Stimulated activated naive CD8-positive, alpha-beta T cell treated with anti-CD3 and anti-CD28 coated beads, Interleukin-15, Interleukin-2, amounts not matched to agents 100 ng/mL and 50 ng/mL, for 24 hours (primary cell): Measurements from ENCODE around the gene TMEM222.
"Not testable (repeated sequence)": the region's sequence is repeated elsewhere in the genome, so short reads cannot be mapped to it uniquely, and the experiment has no call there.

Experiments
- H3K27ac Mint-ChIP-seq: one replicate; pipeline ENCODE4 v1.8.0; 2021; ENCODE audit warnings: mild to moderate bottlenecking, mixed read lengths
- H3K27me3 Mint-ChIP-seq: one replicate; pipeline ENCODE4 v1.8.0; 2021; ENCODE audit warnings: mixed read lengths
- H3K36me3 Mint-ChIP-seq: one replicate; pipeline ENCODE4 v1.8.0; 2021; ENCODE audit warnings: low read depth, mixed read lengths
- H3K4me1 Mint-ChIP-seq: one replicate; pipeline ENCODE4 v1.8.0; 2021; ENCODE audit warnings: low read depth, mixed read lengths
- H3K4me3 Mint-ChIP-seq: one replicate; pipeline ENCODE4 v1.8.0; 2021; ENCODE audit warnings: mild to moderate bottlenecking, mixed read lengths
- H3K9me3 Mint-ChIP-seq: one replicate; pipeline ENCODE4 v1.8.0; 2021; ENCODE audit warnings: mixed read lengths

The TMEM222 gene

GRCh38 chr1:27321813-27322568 lies at the start of gene TMEM222:
Gene TMEM222 (plus strand): TSS chr1:27322163. CDS start chr1:27322198, 35 bp downstream.
- Mint-ChIP-seq H3K27ac (peak within 1 kb of the TSS; percentile 94), H3K27me3 (no peaks in the 10 kb centered on the region), H3K4me1 (peaks cover 44% of the 10 kb centered on the region), H3K36me3 (peaks cover 29% of the 10 kb centered on the region), H3K4me3 (peak within 1 kb of the TSS; percentile 96), H3K9me3 (no peaks in the 10 kb centered on the region)

GRCh38 chr1:27274204-27274603 lies 47.8 kb upstream of the TMEM222 start:
- Mint-ChIP-seq H3K4me1 (peaks cover 11% of the 10 kb centered on the region), H3K27ac (no peak overlapping the region), H3K4me3 (no peak overlapping the region), H3K36me3 (peaks cover 31% of the 10 kb centered on the region), H3K9me3 (peaks cover 4% of the 10 kb centered on the region), H3K27me3 (no peaks in the 10 kb centered on the region)

- peaks cover 24% of the 10 kb centered on the region for H3K36me3 Mint-ChIP-seq
- H3K4me3 Mint-ChIP-seq, result no peak overlapping the region
- no peaks in the 10 kb centered on the region for H3K27me3 Mint-ChIP-seq
- peaks cover 11% of the 10 kb centered on the region for H3K4me1 Mint-ChIP-seq
- H3K27ac Mint-ChIP-seq, result no peak overlapping the region
- peaks cover 4% of the 10 kb centered on the region for H3K9me3 Mint-ChIP-seq
Observed at GRCh38 chr1:27275696-27276095, 46.3 kb upstream of the TMEM222 start.

GRCh38 chr1:27284425-27285273 lies 37.3 kb upstream of the TMEM222 start:
- H3K4me1 Mint-ChIP-seq, result no peaks in the 10 kb centered on the region
- H3K27me3 Mint-ChIP-seq, result no peaks in the 10 kb centered on the region
- H3K36me3 Mint-ChIP-seq, result peaks cover 13% of the 10 kb centered on the region
- no peak overlapping the region for H3K4me3 Mint-ChIP-seq
- no peaks in the 10 kb centered on the region for H3K9me3 Mint-ChIP-seq
- H3K27ac Mint-ChIP-seq, result no peak overlapping the region

GRCh38 chr1:27285274-27285660 lies 36.7 kb upstream of the TMEM222 start:
- Mint-ChIP-seq H3K27ac (no peak overlapping the region), H3K4me1 (no peaks in the 10 kb centered on the region), H3K4me3 (no peak overlapping the region), H3K36me3 (peaks cover 13% of the 10 kb centered on the region), H3K9me3 (no peaks in the 10 kb centered on the region), H3K27me3 (no peaks in the 10 kb centered on the region)

- not testable (repeated sequence) for H3K9me3 Mint-ChIP-seq, H3K4me1 Mint-ChIP-seq, H3K4me3 Mint-ChIP-seq, H3K27ac Mint-ChIP-seq, H3K27me3 Mint-ChIP-seq
- peaks cover 13% of the 10 kb centered on the region for H3K36me3 Mint-ChIP-seq
Observed at GRCh38 chr1:27285821-27286220, 36.1 kb upstream of the TMEM222 start.

- not testable (repeated sequence) for H3K27me3 Mint-ChIP-seq, H3K9me3 Mint-ChIP-seq, H3K4me1 Mint-ChIP-seq, H3K4me3 Mint-ChIP-seq, H3K27ac Mint-ChIP-seq
- H3K36me3 Mint-ChIP-seq, result peaks cover 14% of the 10 kb centered on the region
Observed at GRCh38 chr1:27289125-27289524, 32.8 kb upstream of the TMEM222 start.

- Mint-ChIP-seq H3K36me3 (peaks cover 14% of the 10 kb centered on the region), H3K27ac (no peak overlapping the region), H3K9me3 (no peaks in the 10 kb centered on the region), H3K27me3 (no peaks in the 10 kb centered on the region), H3K4me3 (no peak overlapping the region), H3K4me1 (no peaks in the 10 kb centered on the region)
Observed at GRCh38 chr1:27290581-27290980, 31.4 kb upstream of the TMEM222 start.

GRCh38 chr1:27292106-27292505 lies 29.9 kb upstream of the TMEM222 start:
- Mint-ChIP-seq H3K27me3 (no peaks in the 10 kb centered on the region), H3K4me3 (no peak overlapping the region), H3K4me1 (no peaks in the 10 kb centered on the region), H3K9me3 (no peaks in the 10 kb centered on the region), H3K36me3 (peaks cover 14% of the 10 kb centered on the region), H3K27ac (no peak overlapping the region)

GRCh38 chr1:27293915-27294314 lies 28.0 kb upstream of the TMEM222 start:
- Mint-ChIP-seq H3K27ac (no peak overlapping the region), H3K4me1 (no peaks in the 10 kb centered on the region), H3K27me3 (no peaks in the 10 kb centered on the region), H3K36me3 (peaks cover 7% of the 10 kb centered on the region), H3K9me3 (no peaks in the 10 kb centered on the region), H3K4me3 (no peak overlapping the region)

- no peak overlapping the region for H3K4me3 Mint-ChIP-seq
- H3K9me3 Mint-ChIP-seq, result no peaks in the 10 kb centered on the region
- no peak overlapping the region for H3K27ac Mint-ChIP-seq
- peaks cover 5% of the 10 kb centered on the region for H3K36me3 Mint-ChIP-seq
- H3K4me1 Mint-ChIP-seq, result no peaks in the 10 kb centered on the region
- no peaks in the 10 kb centered on the region for H3K27me3 Mint-ChIP-seq
Observed at GRCh38 chr1:27296773-27297291, 25.1 kb upstream of the TMEM222 start.

- Mint-ChIP-seq H3K4me3 (no peak overlapping the region), H3K4me1 (no peaks in the 10 kb centered on the region), H3K36me3 (no peaks in the 10 kb centered on the region), H3K27ac (no peak overlapping the region), H3K9me3 (no peaks in the 10 kb centered on the region), H3K27me3 (no peaks in the 10 kb centered on the region)
Observed at GRCh38 chr1:27297903-27298302, 24.1 kb upstream of the TMEM222 start.

- no peaks in the 10 kb centered on the region for H3K36me3 Mint-ChIP-seq
- H3K27ac Mint-ChIP-seq, result no peak overlapping the region
- no peaks in the 10 kb centered on the region for H3K9me3 Mint-ChIP-seq
- no peaks in the 10 kb centered on the region for H3K27me3 Mint-ChIP-seq
- H3K4me1 Mint-ChIP-seq, result no peaks in the 10 kb centered on the region
- H3K4me3 Mint-ChIP-seq, result no peak overlapping the region
Observed at GRCh38 chr1:27298632-27299384, 23.2 kb upstream of the TMEM222 start.

- no peaks in the 10 kb centered on the region for H3K27me3 Mint-ChIP-seq
- no peak overlapping the region for H3K4me3 Mint-ChIP-seq
- H3K27ac Mint-ChIP-seq, result no peak overlapping the region
- H3K9me3 Mint-ChIP-seq, result no peaks in the 10 kb centered on the region
- H3K36me3 Mint-ChIP-seq, result no peaks in the 10 kb centered on the region
- no peaks in the 10 kb centered on the region for H3K4me1 Mint-ChIP-seq
Observed at GRCh38 chr1:27299385-27300271, 22.3 kb upstream of the TMEM222 start.
